ENCODE results near the gene ZFAND2A.
"Not testable (repeated sequence)": the region's sequence is repeated elsewhere in the genome, so short reads cannot be mapped to it uniquely, and the experiment has no call there.

The ZFAND2A gene

GRCh38 chr7:1124164-1124563 lies 35.8 kb downstream of the ZFAND2A start:
- DNase-seq (ENCODE audit: low spot score), result no peak

GRCh38 chr7:1123715-1124114 lies 36.3 kb downstream of the ZFAND2A start:
- DNase-seq (ENCODE audit: low spot score), result peak; percentile 91

- DNase-seq (ENCODE audit: low spot score), result no peak
Observed at GRCh38 chr7:1122832-1123501, 37.0 kb downstream of the ZFAND2A start.

- DNase-seq (ENCODE audit: low spot score), result no peak
Observed at GRCh38 chr7:1121886-1122831, 37.8 kb downstream of the ZFAND2A start.

GRCh38 chr7:1121476-1121875 lies 38.5 kb downstream of the ZFAND2A start:
- DNase-seq (ENCODE audit: low spot score), result no peak

- DNase-seq (ENCODE audit: low spot score), result no peak
Observed at GRCh38 chr7:1120791-1121190, 39.2 kb downstream of the ZFAND2A start.

GRCh38 chr7:1119201-1119600 lies 40.8 kb downstream of the ZFAND2A start:
- DNase-seq (ENCODE audit: low spot score), result no peak

GRCh38 chr7:1117321-1117928 lies 42.6 kb downstream of the ZFAND2A start:
- no peak for DNase-seq (ENCODE audit: low spot score)

GRCh38 chr7:1116383-1117008 lies 43.5 kb downstream of the ZFAND2A start:
- not testable (repeated sequence) for DNase-seq (ENCODE audit: low spot score)

GRCh38 chr7:1115171-1116045 lies 44.6 kb downstream of the ZFAND2A start:
- DNase-seq (ENCODE audit: low spot score), result not testable (repeated sequence)

- no peak for DNase-seq (ENCODE audit: low spot score)
Observed at GRCh38 chr7:1114505-1114904, 45.5 kb downstream of the ZFAND2A start.

- no peak for DNase-seq (ENCODE audit: low spot score)
Observed at GRCh38 chr7:1114088-1114487, 45.9 kb downstream of the ZFAND2A start.

GRCh38 chr7:1113548-1113885 lies 46.5 kb downstream of the ZFAND2A start:
- no peak for DNase-seq (ENCODE audit: low spot score)

- DNase-seq (ENCODE audit: low spot score), result no peak
Observed at GRCh38 chr7:1112625-1113547, 47.1 kb downstream of the ZFAND2A start.

- DNase-seq (ENCODE audit: low spot score), result no peak
Observed at GRCh38 chr7:1112109-1112508, 47.9 kb downstream of the ZFAND2A start.

GRCh38 chr7:1111156-1111555 lies 48.8 kb downstream of the ZFAND2A start:
- DNase-seq (ENCODE audit: low spot score), result no peak

GRCh38 chr7:1110358-1110757 lies 49.6 kb downstream of the ZFAND2A start:
- no peak for DNase-seq (ENCODE audit: low spot score)

GRCh38 chr7:1109581-1110310 lies 50.2 kb downstream of the ZFAND2A start:
- DNase-seq (ENCODE audit: low spot score), result no peak

GRCh38 chr7:1108264-1108920 lies 51.6 kb downstream of the ZFAND2A start:
- DNase-seq (ENCODE audit: low spot score), result no peak

All from AG08396 (cell line).